Stimulated activated CD8-positive, alpha-beta memory T cell treated with anti-CD3 and anti-CD28 coated beads, Interleukin-2, amount 100 ng/mL, for 1 hour (primary cell): ENCODE measurements around the gene NID1.

Experiments used
- DNase-seq, 2 donors: peaks; one replicate each; pipeline ENCODE4 v3.0.0-alpha.2; 2020; ENCODE audit warnings: low read depth in 2 of 2

NID1 gene

DNA sequence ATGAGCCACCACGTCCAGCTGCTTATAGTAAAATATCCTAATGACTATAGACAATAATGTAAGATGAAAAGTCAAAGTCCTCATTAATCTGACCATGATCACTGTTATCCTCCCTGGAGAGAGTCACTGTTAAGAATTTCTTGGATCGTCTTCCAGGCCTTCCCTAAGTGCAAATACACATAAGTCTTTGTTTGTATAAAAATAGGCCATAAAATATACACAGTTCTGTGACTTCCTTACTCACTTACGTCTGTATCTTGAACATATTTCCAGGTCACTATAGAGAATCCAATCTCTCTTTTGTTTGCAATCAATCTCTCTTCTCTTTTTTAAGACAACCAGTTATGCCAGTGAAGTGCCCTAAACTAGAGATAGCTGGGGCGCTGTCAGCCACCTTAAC, 109.1 kb downstream of the NID1 start:
- DNase-seq: no peak

DNA sequence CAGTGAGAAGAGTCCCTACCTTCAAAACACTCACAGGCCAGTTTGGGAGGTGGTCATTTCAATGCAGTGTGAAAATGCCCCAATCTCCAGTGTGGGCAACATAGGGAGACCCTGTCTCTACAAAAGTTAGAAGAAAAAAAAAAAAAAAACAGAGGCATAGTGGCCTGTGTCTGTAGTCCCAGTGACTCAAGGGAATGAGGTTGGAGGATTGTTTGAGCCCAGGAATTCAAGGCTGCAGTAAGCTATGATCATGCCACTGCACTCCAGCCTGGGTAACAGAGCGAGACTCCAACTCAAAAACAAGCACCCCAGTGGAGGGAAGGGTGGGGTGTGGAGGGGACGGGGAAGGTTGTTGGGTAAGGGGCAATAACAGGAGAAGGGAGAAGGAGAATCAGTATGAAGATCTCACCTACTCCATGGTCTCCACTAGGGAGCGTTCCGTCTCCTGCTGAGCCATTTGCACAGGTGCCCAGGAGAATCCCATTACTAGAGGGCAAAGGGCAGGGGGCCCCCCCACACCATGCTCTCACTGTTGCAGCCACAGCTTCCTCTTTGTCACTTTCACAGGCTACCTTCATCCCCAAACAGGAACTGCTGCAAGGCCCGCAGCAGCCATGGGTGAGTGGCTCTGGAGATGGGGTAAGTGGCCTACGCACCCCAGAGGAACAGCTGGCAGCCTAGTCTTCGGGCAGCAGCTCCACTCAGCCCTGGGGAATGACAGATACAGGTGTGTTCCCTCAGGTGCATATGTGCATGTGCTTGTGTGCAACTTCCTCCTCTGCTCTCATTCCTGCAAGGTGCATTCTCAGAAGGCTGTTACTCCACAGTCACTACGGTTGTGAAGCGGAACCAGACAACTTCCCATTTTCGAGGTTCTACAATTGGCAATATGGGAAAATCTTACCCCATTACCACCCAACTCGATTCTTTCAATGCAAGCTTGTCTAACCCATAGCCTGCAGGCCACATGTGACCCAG, 110.3 kb downstream of the NID1 start:
- DNase-seq: peak in 1 of 2 donors; percentile 14

GRCh38 chr1:235953801-235954200, 111.1 kb downstream of the NID1 start:
- no peak for DNase-seq

GRCh38 chr1:235952950-235953615, 111.8 kb downstream of the NID1 start:
- no peak for DNase-seq

DNA sequence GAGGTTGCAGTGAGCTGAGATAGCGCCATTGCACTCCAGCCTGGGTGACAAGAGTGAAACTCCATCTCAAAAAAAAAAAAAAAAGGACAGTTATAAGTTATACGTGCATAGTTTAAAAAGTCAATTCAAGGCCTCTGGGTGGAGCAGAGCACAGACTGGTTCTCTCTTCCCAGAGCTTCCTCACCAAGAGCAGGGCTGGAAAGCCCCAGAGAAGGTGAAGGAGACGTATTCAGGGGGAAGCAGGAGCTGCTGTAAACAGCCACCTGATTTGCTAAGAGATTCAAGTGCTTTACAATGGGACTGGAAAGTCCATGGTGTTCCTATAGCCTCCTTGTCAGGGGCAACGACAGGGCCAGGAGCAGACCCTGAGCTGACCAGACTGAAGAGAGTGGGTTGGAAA, 113.2 kb downstream of the NID1 start:
- DNase-seq: no peak

GRCh38 chr1:235950318-235950717, 114.6 kb downstream of the NID1 start:
- DNase-seq: no peak

DNA sequence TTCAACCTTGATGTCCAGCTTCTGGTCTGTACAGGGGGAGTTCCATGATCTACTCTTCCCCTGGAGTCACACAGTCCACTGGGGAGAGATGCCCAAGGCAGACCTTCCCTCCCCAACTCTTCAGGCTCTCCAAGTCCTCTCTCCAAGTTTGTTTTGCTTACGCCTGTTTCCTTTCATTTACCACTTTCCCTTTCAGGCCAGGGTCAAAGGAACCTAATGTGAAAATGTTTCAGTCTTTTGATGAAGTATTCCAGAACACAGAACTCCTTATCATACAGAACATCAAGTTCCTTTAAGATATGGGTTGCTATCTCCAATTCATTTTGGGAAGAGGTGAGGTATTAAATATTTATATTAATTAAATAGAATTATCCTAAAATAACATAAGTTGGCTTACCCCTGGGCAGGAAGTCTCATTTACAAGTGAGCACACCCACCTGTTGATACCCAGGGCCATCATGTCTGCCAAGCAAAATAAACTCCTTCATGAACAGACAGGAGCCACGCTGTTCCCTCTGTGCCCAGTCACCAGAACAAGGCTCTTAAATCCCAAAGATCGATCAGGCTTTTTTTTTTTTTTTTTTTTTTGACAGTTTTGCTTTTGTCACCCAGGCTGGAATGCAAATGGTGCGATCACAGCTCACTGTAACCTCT, 116.0 kb downstream of the NID1 start:
- no peak for DNase-seq

- no peak for DNase-seq
Measured at GRCh38 chr1:235947989-235948388, 116.9 kb downstream of the NID1 start.

DNA sequence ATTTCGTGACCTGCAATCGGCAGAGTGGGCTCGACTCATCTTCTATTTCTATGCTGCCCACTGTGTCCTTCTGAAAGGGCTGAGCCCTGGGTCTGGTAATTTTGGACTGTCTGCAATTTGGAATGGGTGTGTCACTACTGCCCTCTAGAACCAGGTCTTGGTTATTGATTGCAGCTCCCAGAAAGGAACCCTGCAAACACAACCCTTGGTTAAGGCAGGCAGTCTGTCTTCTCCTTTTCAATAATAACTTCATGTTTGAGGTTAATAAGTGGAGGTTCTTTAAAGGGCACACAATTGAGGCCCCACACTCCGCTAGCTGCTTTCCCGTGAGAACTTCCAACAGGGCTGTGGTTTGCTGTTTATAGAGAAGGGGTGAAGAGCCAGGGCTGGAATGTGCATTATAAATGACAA, 118.3 kb downstream of the NID1 start:
- no peak for DNase-seq

GRCh38 chr1:235945775-235946570, 118.9 kb downstream of the NID1 start:
- no peak for DNase-seq

DNA sequence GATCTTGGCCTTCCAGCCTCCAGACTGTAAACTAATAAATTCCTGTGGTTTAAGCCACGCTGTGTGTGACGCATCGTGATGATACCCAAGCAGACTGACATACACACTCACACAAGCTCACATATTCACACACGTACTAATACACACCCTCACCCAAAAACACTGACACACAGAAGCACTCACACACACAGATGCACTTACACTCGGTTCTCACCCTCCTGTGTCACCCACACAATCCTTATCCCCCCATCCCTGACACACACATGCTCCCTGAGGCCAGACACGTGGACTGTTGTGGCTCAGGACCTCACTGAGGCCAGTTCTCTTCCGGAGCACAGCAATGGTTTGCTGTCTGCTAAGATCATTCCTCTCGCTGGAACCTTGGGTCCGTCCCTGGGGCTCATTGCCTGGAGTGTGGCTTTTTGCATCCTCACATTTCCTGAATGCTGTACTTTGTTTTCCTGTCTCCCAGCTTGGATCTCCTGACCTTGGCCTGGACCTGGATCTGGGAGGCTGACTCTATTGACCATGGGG, 121.2 kb downstream of the NID1 start:
- no peak for DNase-seq

DNA sequence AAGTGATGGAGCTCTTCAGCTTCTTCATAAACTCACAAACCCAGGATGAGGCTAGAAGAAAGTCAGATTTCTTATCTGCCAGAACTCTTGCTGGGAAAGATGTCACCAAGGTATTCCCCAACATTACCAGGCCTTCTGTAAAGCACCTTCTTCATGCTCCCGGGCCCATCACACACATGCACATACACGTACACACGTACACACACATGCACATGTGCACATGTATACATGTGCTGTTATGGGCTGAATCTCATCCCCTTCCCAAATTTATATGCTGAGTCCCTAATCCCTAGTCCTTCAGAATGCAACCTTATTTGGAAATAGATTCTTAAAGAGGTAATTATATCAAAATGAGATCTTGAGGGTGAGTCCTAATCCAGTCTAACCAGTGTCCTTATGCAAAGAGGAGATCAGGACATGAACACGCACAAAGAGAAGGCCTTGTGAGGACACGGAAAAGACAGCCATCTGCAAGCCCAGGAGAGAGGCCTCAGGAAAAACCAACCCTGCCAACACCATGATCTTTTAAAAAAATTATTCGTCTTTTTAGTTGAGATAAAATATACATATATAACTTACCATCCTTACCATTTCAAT, 121.8 kb downstream of the NID1 start:
- no peak for DNase-seq

DNA sequence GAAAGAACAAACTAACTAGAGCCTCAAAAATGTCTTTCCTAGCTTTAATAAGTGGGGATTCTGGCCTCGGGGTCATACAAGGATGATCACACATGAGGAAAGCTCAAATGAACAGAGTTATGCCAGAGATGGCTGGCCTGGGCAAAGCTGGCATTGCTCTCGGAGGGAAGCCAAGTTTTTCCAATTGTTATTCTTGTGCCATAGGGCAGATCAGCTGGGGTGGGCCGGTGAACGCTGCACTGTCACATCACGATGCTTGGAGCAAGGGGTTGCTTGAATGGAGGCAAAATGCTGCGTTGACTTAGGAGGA, 122.3 kb downstream of the NID1 start:
- DNase-seq: no peak

DNA sequence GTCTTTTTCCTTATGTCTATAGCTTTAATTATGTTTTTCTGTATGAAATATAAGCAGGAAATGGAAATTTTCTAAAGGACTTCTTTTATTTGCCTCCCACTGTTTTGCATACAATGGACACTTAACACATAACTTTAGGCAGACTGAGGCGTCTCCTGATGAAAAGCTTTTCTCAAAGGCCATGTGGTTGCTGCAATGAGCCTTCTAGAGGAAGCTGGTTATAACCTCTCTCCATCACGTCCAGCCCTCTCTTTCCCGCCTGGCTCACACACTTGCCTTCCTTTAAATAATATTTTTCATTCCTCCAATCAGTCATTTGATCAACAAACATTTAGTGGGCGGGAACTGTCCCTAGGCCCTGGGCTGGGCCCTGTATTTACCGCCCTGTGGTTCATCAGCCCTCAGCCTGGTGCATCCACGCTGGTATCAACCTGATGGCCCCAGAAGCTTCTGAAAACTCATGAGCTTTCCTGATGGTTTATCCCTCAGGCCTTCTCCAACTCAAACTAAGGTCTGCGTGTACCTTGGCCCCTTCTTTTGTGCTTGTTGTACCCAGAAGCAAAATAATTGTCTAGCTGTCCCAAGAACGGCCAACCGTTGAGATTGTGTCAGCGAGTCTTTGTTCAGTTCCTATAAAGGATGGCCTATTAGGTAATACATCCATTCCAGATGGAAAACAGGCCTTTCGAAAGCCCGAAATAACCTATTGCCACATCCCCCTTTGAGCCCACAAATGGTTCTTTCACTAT, 122.8 kb downstream of the NID1 start:
- no peak for DNase-seq

- no peak for DNase-seq
Measured at GRCh38 chr1:235940285-235940684, 124.6 kb downstream of the NID1 start.

- DNase-seq: no peak
Measured at GRCh38 chr1:235939480-235939775, 125.5 kb downstream of the NID1 start.

- no peak for DNase-seq
Measured at GRCh38 chr1:235938709-235939479, 126.0 kb downstream of the NID1 start.

DNA sequence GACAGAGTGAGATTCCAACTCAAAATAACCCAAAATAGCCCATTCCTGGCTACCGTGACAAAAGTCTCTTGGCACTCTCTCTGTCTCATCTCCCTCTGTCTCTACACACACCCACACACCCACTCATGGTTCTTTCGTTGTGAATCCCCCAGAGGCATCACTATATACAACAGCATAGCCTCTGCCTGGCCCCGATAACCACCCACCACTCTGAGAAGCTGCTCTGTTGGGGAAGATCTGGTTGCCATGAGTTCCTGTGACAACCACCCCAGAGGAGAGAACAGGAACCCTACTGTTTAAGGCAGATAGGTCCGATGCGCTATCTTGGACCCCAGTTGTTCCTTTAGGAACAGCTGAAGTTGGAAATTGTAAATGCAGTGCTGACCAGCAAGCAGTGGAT, 127.8 kb downstream of the NID1 start:
- no peak for DNase-seq

- DNase-seq: no peak
Measured at GRCh38 chr1:235935235-235936225, 129.4 kb downstream of the NID1 start.
